Measurements from ENCODE around the gene SETDB2. TPM values are rescaled to one million over a fixed set of nuclear protein-coding genes. Genes with fewer than 3 reads are reported as not detected.

The SETDB2 gene
- polyA plus RNA-seq, 1 donor (not counting 4 experiments of a cell fraction or from before 2014, with no cell fraction given) = 5.6 TPM

DNA sequence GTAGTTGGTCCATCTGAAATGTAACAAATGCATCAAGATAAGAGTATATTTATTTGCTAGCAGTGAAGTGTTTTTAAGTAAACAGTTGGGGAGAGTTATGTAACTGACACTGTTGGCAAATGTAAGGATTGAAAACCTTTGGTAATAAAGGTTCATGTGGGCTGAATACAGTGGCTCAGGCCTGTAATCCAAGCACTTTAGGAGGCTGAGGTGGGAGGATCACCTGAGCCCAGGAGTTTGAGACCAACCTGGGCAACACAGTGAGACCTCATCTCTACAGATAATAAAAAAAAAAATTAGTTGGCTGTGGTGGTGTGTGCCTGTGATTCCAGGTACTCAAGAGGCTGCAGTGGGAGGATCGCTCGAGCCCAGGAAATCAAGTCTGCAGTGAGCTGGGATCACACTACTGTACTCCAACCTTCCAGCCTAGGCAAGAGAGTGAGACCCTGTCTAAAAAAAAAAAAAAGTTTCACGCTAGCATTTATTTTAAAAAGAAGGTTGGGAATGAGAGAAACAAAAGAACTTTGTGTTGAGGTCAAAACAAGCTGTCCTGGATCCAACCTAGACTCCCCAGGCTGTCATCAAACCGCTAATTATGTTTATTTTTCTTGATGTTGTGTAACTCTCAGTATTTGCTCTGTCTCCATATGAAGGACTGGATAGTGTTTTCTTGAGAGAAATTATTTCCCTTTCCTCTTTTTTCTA is 20.7 kb downstream of the SETDB2 start:
- H2AFZ ChIP-seq (ENCODE audit: control insufficient read depth, low read length) = no peak overlapping the region
- no peaks in the 10 kb centered on the region for H3K4me1 ChIP-seq (ENCODE audit: control insufficient read depth, extremely low read depth, insufficient read depth, low read length)
- no peak overlapping the region for H3K4me3 ChIP-seq (ENCODE audit: control insufficient read depth in 2 of 3, extremely low read depth in 1 of 3, insufficient read depth in 2 of 3, low read depth in 1 of 3, low read length in 3 of 3)
- TF ChIP-seq, protein P1, sequence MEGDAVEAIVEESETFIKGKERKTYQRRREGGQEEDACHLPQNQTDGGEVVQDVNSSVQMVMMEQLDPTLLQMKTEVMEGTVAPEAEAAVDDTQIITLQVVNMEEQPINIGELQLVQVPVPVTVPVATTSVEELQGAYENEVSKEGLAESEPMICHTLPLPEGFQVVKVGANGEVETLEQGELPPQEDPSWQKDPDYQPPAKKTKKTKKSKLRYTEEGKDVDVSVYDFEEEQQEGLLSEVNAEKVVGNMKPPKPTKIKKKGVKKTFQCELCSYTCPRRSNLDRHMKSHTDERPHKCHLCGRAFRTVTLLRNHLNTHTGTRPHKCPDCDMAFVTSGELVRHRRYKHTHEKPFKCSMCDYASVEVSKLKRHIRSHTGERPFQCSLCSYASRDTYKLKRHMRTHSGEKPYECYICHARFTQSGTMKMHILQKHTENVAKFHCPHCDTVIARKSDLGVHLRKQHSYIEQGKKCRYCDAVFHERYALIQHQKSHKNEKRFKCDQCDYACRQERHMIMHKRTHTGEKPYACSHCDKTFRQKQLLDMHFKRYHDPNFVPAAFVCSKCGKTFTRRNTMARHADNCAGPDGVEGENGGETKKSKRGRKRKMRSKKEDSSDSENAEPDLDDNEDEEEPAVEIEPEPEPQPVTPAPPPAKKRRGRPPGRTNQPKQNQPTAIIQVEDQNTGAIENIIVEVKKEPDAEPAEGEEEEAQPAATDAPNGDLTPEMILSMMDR (optimal IDR thresholded peaks at IDR 0.05 in 1 of 3, IDR thresholded peaks at IDR 0.05 in 1 of 3, conservative IDR thresholded peaks at IDR 0.05 in 1 of 3; ENCODE audit: extremely low read depth in 1 of 3, insufficient read depth in 2 of 3, low read length in 3 of 3) = no peak
- TF ChIP-seq EZH2 (IDR thresholded peaks at IDR 0.05; ENCODE audit: low read length) = no peak
- FAIRE-seq (no peak), DNase-seq (ENCODE audit: low read depth, low spot score) (no peak)
- H3K79me2 ChIP-seq (ENCODE audit: control insufficient read depth, insufficient read depth, low read length) = no peaks in the 10 kb centered on the region
- no peak overlapping the region for H3K4me2 ChIP-seq (ENCODE audit: control insufficient read depth, extremely low read depth, insufficient read depth, low read depth, low read length)
- H3K9ac ChIP-seq (ENCODE audit: control insufficient read depth, extremely low read depth, insufficient read depth, low read length) = no peak overlapping the region
- peaks cover 0 to 9% of the 10 kb centered on the region in 2 experiments for H3K36me3 ChIP-seq (ENCODE audit: control insufficient read depth in 2 of 2, extremely low read depth in 1 of 2, insufficient read depth in 2 of 2, low read length in 2 of 2)
- H3K27me3 ChIP-seq (ENCODE audit: control insufficient read depth, extremely low read depth, insufficient read depth, low read length) = no peaks in the 10 kb centered on the region
- no peaks in the 10 kb centered on the region for H3K9me3 ChIP-seq (ENCODE audit: control insufficient read depth, low read depth, low read length)
- H3K9me1 ChIP-seq (ENCODE audit: control insufficient read depth, extremely low read depth, insufficient read depth, low read length) = no peaks in the 10 kb centered on the region
- dilution Hi-C loops (cut with MboI; ENCODE audit: extremely low pct_ligation_motif_present, low sequenced_read_pairs) = no loop called here
- no peak overlapping the region for H3K27ac ChIP-seq (ENCODE audit: control insufficient read depth, insufficient read depth, low read length)
- no peaks in the 10 kb centered on the region for H4K20me1 ChIP-seq (ENCODE audit: control insufficient read depth, extremely low read depth, insufficient read depth, low read length)

DNA sequence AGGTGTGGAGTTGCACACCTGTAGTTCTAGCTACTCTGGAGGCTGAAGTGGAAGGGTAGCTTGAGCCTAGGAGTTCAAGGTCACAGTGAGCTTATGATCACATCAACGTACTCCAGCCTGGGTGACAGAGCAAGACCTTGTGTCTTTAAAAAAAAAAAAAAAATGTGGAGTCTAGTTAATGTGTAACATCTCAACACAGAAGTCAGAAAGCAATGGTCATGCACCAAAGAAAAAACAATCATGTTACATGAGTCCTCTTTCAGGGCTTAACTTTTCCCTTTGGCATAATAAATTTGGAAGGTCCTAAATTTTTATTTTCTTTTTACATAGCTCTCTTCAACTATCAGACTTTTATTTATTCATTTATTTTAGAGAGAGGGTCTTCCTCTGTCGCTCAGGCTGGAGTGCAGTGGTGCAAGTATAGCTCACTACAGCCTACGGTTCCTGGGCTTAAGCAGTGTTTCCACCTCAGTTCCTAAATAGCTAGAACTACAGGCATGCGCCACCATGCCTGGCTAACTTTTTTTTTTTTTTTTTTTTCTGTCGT is 22.3 kb downstream of the SETDB2 start:
- no peak overlapping the region for H3K4me3 ChIP-seq (ENCODE audit: control insufficient read depth in 2 of 3, extremely low read depth in 1 of 3, insufficient read depth in 2 of 3, low read depth in 1 of 3, low read length in 3 of 3)
- DNase-seq (ENCODE audit: low read depth, low spot score) (no peak), FAIRE-seq (no peak)
- no peak overlapping the region for H3K27ac ChIP-seq (ENCODE audit: control insufficient read depth, insufficient read depth, low read length)
- H3K9ac ChIP-seq (ENCODE audit: control insufficient read depth, extremely low read depth, insufficient read depth, low read length) = no peak overlapping the region
- H3K27me3 ChIP-seq (ENCODE audit: control insufficient read depth, extremely low read depth, insufficient read depth, low read length) = no peaks in the 10 kb centered on the region
- dilution Hi-C loops (cut with MboI; ENCODE audit: extremely low pct_ligation_motif_present, low sequenced_read_pairs) = no loop called here
- TF ChIP-seq, protein P1 (optimal IDR thresholded peaks at IDR 0.05 in 1 of 3, IDR thresholded peaks at IDR 0.05 in 1 of 3, conservative IDR thresholded peaks at IDR 0.05 in 1 of 3; ENCODE audit: extremely low read depth in 1 of 3, insufficient read depth in 2 of 3, low read length in 3 of 3) = no peak
- no peak for TF ChIP-seq EZH2 (IDR thresholded peaks at IDR 0.05; ENCODE audit: low read length)
- H3K79me2 ChIP-seq (ENCODE audit: control insufficient read depth, insufficient read depth, low read length) = no peaks in the 10 kb centered on the region
- H3K4me2 ChIP-seq (ENCODE audit: control insufficient read depth, extremely low read depth, insufficient read depth, low read depth, low read length) = no peak overlapping the region
- peaks cover 0 to 9% of the 10 kb centered on the region in 2 experiments for H3K36me3 ChIP-seq (ENCODE audit: control insufficient read depth in 2 of 2, extremely low read depth in 1 of 2, insufficient read depth in 2 of 2, low read length in 2 of 2)
- H3K9me1 ChIP-seq (ENCODE audit: control insufficient read depth, extremely low read depth, insufficient read depth, low read length) = no peaks in the 10 kb centered on the region
- H3K9me3 ChIP-seq (ENCODE audit: control insufficient read depth, low read depth, low read length) = no peaks in the 10 kb centered on the region
- no peaks in the 10 kb centered on the region for H4K20me1 ChIP-seq (ENCODE audit: control insufficient read depth, extremely low read depth, insufficient read depth, low read length)
- no peaks in the 10 kb centered on the region for H3K4me1 ChIP-seq (ENCODE audit: control insufficient read depth, extremely low read depth, insufficient read depth, low read length)
- no peak overlapping the region for H2AFZ ChIP-seq (ENCODE audit: control insufficient read depth, low read length)

All from keratinocyte (primary cell).